ENCODE measurements around the gene MAP3K3. TPM values are rescaled to one million over a fixed set of nuclear protein-coding genes. Genes with fewer than 3 reads are reported as not detected.
A peak's percentile ranks its signal among the peaks of the same experiment; 100 is the strongest.

MAP3K3 gene
- 68.0 and 82.5 TPM in 2 replicates for total RNA-seq

GRCh38 chr17:63621684-63622573 lies at the start of gene MAP3K3:
Gene MAP3K3 (plus strand): TSS chr17:63622417. CDS start chr17:63622760, 343 bp downstream.
- peak; percentile 98 for DNase-seq (ENCODE audit: extremely low read depth, low read depth, low spot score)

- no peak for DNase-seq (ENCODE audit: extremely low read depth, low read depth, low spot score)
Observed at GRCh38 chr17:63573634-63574033, 48.6 kb upstream of the MAP3K3 start.

GRCh38 chr17:63578027-63578768 lies 44.0 kb upstream of the MAP3K3 start:
- DNase-seq (ENCODE audit: extremely low read depth, low read depth, low spot score) = no peak

GRCh38 chr17:63578769-63579111 lies 43.5 kb upstream of the MAP3K3 start:
- DNase-seq (ENCODE audit: extremely low read depth, low read depth, low spot score) = no peak

- DNase-seq (ENCODE audit: extremely low read depth, low read depth, low spot score) = peak; percentile 51
Observed at GRCh38 chr17:63579633-63580032, 42.6 kb upstream of the MAP3K3 start.

- DNase-seq (ENCODE audit: extremely low read depth, low read depth, low spot score) = no peak
Observed at GRCh38 chr17:63587770-63588169, 34.4 kb upstream of the MAP3K3 start.

GRCh38 chr17:63588797-63589196 lies 33.4 kb upstream of the MAP3K3 start:
- DNase-seq (ENCODE audit: extremely low read depth, low read depth, low spot score) = no peak

GRCh38 chr17:63589646-63590045 lies 32.6 kb upstream of the MAP3K3 start:
- no peak for DNase-seq (ENCODE audit: extremely low read depth, low read depth, low spot score)

GRCh38 chr17:63592797-63593196 lies 29.4 kb upstream of the MAP3K3 start:
- no peak for DNase-seq (ENCODE audit: extremely low read depth, low read depth, low spot score)

GRCh38 chr17:63595132-63595531 lies 27.1 kb upstream of the MAP3K3 start:
- no peak for DNase-seq (ENCODE audit: extremely low read depth, low read depth, low spot score)

- no peak for DNase-seq (ENCODE audit: extremely low read depth, low read depth, low spot score)
Observed at GRCh38 chr17:63596856-63597586, 25.2 kb upstream of the MAP3K3 start.

- DNase-seq (ENCODE audit: extremely low read depth, low read depth, low spot score) = no peak
Observed at GRCh38 chr17:63598281-63598680, 23.9 kb upstream of the MAP3K3 start.

GRCh38 chr17:63600569-63601438 lies 21.4 kb upstream of the MAP3K3 start, which contains the start of gene TACO1:
Gene TACO1 (plus strand): TSS chr17:63600895. CDS start chr17:63601084, 189 bp downstream.
- DNase-seq (ENCODE audit: extremely low read depth, low read depth, low spot score) = no peak

- DNase-seq (ENCODE audit: extremely low read depth, low read depth, low spot score) = no peak
Observed at GRCh38 chr17:63601439-63602371, 20.5 kb upstream of the MAP3K3 start.

GRCh38 chr17:63609816-63610573 lies 12.2 kb upstream of the MAP3K3 start:
- no peak for DNase-seq (ENCODE audit: extremely low read depth, low read depth, low spot score)

- no peak for DNase-seq (ENCODE audit: extremely low read depth, low read depth, low spot score)
Observed at GRCh38 chr17:63610854-63611253, 11.4 kb upstream of the MAP3K3 start.

- no peak for DNase-seq (ENCODE audit: extremely low read depth, low read depth, low spot score)
Observed at GRCh38 chr17:63611354-63611753, 10.9 kb upstream of the MAP3K3 start.

GRCh38 chr17:63613663-63614062 lies 8.6 kb upstream of the MAP3K3 start:
- DNase-seq (ENCODE audit: extremely low read depth, low read depth, low spot score) = no peak
